GM12892 (cell line): ENCODE data around the gene SLC37A1.

Experiments used
- POLR2A ChIP-seq: IDR thresholded peaks from 2 replicates; pipeline ENCODE4 v1.6.1; 2011; ENCODE audit warnings: low read depth, low read length, control low read depth
- POLR2AphosphoS5 ChIP-seq: IDR thresholded peaks from 2 replicates; pipeline ENCODE4 v1.6.1; 2011; ENCODE audit warnings: low read depth, low read length, control low read depth
- TAF1 ChIP-seq: IDR thresholded peaks from 2 replicates; pipeline ENCODE4 v1.6.1; 2011; ENCODE audit warnings: low read depth, mild to moderate bottlenecking, control low read depth, low read length, borderline replicate concordance

DNA sequence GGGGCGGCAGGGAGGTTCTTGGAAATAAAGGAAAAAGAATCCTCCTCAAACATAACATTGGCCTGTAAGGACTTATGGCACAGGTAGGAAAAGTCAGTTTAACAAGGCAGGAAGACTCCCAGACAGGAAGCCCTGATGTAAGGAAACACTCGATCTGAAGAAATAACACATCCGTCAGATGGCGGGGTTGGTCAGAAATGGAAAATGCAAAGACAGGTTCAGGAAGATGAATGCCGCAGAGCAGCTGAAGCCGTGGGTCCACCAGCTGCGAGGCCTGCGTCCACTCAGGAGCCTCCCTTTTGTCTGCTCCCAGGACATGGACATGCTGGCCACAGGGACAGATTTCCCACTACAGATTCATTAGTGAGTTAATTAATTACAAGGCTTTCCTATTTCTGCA lies 21.5 kb upstream of the SLC37A1 start:
- no peak for TF ChIP-seq POLR2AphosphoS5
- TF ChIP-seq POLR2A, result no peak
- no peak for TF ChIP-seq TAF1
